ENCODE results near the gene INS. TPM values are rescaled to one million over a fixed set of nuclear protein-coding genes. Genes with fewer than 3 reads are reported as not detected.

INS gene
- total and polyA plus RNA-seq, 2 of the 13 experiments (the other 11 are each of a cell fraction or from before 2014, with no cell fraction given): not detected

DNA sequence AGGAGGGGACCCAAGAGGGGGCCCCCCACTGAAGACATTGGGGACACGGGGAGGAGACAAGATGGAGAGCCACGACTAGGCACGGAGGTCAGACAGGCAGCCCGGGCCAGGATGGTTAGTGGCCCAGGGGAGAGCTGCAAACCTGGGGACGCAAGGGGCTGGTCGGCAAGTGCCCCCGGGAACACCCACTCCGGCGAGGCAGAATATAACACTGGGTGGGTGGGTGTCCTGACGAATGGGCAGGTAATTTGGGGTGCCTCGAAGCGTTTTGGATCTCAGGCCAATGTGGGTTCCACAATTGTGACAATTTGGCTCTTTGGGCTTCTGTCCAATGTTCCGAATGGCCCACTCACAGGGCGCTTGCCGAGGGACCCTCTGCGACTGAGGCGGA, 31.7 kb downstream of the INS start (continued):
- TF ChIP-seq NKX3-1 (CRISPR knock-in tag; IDR thresholded peaks at IDR 0.05): 0 out of 2 replicates have a peak, but pooled peaks have one; percentile 30

DNA sequence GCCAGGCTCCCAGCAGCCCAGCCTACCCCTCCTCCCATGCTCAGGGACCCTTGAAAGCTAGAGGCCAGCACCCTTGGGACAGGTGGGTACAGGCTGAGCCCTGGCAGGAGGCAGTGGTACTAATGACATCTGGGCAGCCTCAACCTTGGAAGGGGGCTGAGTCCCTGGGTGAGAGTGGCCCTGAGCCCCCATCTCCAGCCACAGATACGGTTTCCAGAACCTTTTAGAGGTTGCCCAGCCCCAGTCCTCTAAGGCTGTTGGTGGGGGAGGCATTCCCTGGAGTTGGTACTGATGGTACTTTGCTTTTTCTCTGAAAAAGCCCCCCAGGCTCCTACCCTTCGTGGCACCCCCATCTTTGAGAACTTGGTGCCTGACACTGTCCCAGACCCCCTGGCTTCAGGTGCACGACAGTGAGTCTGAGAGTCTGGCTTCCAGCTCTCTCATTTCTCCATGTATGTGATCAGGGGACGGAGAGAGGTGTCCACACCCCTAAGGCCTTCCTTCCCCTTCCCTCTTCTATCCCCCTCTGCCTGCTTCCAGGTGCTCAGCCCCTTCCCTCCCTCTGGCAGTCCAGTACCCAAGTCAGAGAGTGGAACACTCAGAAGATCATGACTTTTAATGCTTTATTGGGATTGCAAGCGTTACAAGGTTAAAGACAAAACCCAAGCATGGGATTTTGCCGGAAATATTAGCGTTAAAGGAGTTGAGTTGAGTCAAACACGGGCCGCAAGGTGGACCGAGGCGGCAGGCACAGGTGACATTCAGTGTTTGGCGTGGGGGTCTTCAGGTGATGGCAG, 32.3 kb downstream of the INS start:
- BruUV-seq (replicated peaks): no TSS peak
- in situ Hi-C loops (cut with HindIII; ENCODE audit: extremely low pct_ligation_motif_present, low pct_unique_long_range_greater_than_20kb): no loop called here
- H2AFZ ChIP-seq (ENCODE audit: low read length): no peak overlapping the region
- TF ChIP-seq, protein P1, sequence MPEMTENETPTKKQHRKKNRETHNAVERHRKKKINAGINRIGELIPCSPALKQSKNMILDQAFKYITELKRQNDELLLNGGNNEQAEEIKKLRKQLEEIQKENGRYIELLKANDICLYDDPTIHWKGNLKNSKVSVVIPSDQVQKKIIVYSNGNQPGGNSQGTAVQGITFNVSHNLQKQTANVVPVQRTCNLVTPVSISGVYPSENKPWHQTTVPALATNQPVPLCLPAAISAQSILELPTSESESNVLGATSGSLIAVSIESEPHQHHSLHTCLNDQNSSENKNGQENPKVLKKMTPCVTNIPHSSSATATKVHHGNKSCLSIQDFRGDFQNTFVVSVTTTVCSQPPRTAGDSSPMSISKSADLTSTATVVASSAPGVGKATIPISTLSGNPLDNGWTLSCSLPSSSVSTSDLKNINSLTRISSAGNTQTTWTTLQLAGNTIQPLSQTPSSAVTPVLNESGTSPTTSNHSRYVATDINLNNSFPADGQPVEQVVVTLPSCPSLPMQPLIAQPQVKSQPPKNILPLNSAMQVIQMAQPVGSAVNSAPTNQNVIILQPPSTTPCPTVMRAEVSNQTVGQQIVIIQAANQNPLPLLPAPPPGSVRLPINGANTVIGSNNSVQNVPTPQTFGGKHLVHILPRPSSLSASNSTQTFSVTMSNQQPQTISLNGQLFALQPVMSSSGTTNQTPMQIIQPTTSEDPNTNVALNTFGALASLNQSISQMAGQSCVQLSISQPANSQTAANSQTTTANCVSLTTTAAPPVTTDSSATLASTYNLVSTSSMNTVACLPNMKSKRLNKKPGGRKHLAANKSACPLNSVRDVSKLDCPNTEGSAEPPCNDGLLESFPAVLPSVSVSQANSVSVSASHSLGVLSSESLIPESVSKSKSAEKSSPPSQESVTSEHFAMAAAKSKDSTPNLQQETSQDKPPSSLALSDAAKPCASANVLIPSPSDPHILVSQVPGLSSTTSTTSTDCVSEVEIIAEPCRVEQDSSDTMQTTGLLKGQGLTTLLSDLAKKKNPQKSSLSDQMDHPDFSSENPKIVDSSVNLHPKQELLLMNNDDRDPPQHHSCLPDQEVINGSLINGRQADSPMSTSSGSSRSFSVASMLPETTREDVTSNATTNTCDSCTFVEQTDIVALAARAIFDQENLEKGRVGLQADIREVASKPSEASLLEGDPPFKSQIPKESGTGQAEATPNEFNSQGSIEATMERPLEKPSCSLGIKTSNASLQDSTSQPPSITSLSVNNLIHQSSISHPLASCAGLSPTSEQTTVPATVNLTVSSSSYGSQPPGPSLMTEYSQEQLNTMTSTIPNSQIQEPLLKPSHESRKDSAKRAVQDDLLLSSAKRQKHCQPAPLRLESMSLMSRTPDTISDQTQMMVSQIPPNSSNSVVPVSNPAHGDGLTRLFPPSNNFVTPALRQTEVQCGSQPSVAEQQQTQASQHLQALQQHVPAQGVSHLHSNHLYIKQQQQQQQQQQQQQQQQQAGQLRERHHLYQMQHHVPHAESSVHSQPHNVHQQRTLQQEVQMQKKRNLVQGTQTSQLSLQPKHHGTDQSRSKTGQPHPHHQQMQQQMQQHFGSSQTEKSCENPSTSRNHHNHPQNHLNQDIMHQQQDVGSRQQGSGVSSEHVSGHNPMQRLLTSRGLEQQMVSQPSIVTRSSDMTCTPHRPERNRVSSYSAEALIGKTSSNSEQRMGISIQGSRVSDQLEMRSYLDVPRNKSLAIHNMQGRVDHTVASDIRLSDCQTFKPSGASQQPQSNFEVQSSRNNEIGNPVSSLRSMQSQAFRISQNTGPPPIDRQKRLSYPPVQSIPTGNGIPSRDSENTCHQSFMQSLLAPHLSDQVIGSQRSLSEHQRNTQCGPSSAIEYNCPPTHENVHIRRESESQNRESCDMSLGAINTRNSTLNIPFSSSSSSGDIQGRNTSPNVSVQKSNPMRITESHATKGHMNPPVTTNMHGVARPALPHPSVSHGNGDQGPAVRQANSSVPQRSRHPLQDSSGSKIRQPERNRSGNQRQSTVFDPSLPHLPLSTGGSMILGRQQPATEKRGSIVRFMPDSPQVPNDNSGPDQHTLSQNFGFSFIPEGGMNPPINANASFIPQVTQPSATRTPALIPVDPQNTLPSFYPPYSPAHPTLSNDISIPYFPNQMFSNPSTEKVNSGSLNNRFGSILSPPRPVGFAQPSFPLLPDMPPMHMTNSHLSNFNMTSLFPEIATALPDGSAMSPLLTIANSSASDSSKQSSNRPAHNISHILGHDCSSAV (CRISPR knock-in tag; IDR thresholded peaks at IDR 0.05; ENCODE audit: borderline replicate concordance): peak; percentile 79; the same call in 1 of the 2 replicates
- TF ChIP-seq ZNF569 (CRISPR knock-in tag; IDR thresholded peaks at IDR 0.05; ENCODE audit: borderline replicate concordance) (peak; percentile 89), ZNF205 (CRISPR knock-in tag; IDR thresholded peaks at IDR 0.05) (no peak), JUND (CRISPR knock-in tag; IDR thresholded peaks at IDR 0.05) (no peak), PHF20 (CRISPR knock-in tag; IDR thresholded peaks at IDR 0.05) (no peak), ARNT (IDR thresholded peaks at IDR 0.05) (no peak), ZNF431 (CRISPR knock-in tag; IDR thresholded peaks at IDR 0.05; ENCODE audit: borderline replicate concordance, low read depth) (peak; percentile 35; the same call in 1 of the 2 replicates), ZKSCAN8 (CRISPR knock-in tag; IDR thresholded peaks at IDR 0.05; ENCODE audit: borderline replicate concordance) (no peak), AHR (CRISPR knock-in tag; IDR thresholded peaks at IDR 0.05) (no peak), KLF6 (CRISPR knock-in tag; IDR thresholded peaks at IDR 0.05) (peak; percentile 32; the same call in 1 of the 2 replicates), ATRX (CRISPR knock-in tag; IDR thresholded peaks at IDR 0.05; ENCODE audit: borderline replicate concordance) (no peak), IRF2 (CRISPR knock-in tag; IDR thresholded peaks at IDR 0.05) (peak; percentile 7; the same call in 1 of the 2 replicates), BORCS8-MEF2B (CRISPR knock-in tag; IDR thresholded peaks at IDR 0.05) (no peak; the same call in 1 of the 2 replicates), CCAR2 (optimal IDR thresholded peaks at IDR 0.05; ENCODE audit: low read depth, low read length) (no peak)

More for the DNA sequence above, 32.3 kb downstream of the INS start:
- 52% methylated on average over 11 of the region's 12 CpGs for WGBS (ENCODE audit: low lambda C conversion rate)
- no peaks in the 10 kb centered on the region for H3K9me3 ChIP-seq (ENCODE audit: low read length)
- ATAC-seq (peak; percentile 41), FAIRE-seq (no peak), DNase-seq (ENCODE audit: low spot score) (peak; percentile 35)
- no peaks in the 10 kb centered on the region for H3K79me2 ChIP-seq (ENCODE audit: insufficient read depth, low read length)
- peaks cover 15 to 27% of the 10 kb centered on the region in 2 experiments; a peak in 4 of 5 replicates for H3K36me3 ChIP-seq (replicated peaks in 1 of 2; ENCODE audit: control insufficient read depth in 1 of 2, insufficient read depth in 2 of 2, low read length in 2 of 2)
- intact Hi-C loops (cut with micrococcal nuclease; ENCODE audit: unreplicated experiment): no loop called here
- peak overlapping the region; percentile 21 for H3K27ac ChIP-seq (ENCODE audit: extremely low read length, insufficient read depth, low read length)
- no peak overlapping the region for H3K9ac ChIP-seq (ENCODE audit: insufficient read depth, low read depth, low read length)
- H3K4me2 ChIP-seq (ENCODE audit: low read depth, low read length): no peak overlapping the region
- H3K4me3 ChIP-seq (replicated peaks in 1 of 3; ENCODE audit: insufficient read depth in 1 of 3, low read depth in 2 of 3, low read length in 3 of 3): no peak overlapping the region
- H3K27me3 ChIP-seq (ENCODE audit: control insufficient read depth in 1 of 2, insufficient read depth in 2 of 2, low read length in 2 of 2): no peaks in the 10 kb centered on the region
- peaks cover 9% of the 10 kb centered on the region for H3K4me1 ChIP-seq (ENCODE audit: insufficient read depth, low read length)
- peaks cover 31% of the 10 kb centered on the region; the same call in 1 of the 2 replicates for H4K20me1 ChIP-seq (ENCODE audit: insufficient read depth, low read length)
- CTCF ChIA-PET (ENCODE audit: low intra/inter-chr PET ratio, low total read pairs): no interaction called here
- POLR2A ChIA-PET: interaction anchor here (0.8 to 1.4 kb wide), 4 partner anchors 8 to 142 kb away, joined by 3 to 4 read pairs (median 4); no protein-coding TSS in a partner anchor

All from HepG2 (cell line).